Liver (tissue), 9 donors: ENCODE measurements around the gene PFKP. TPM values are rescaled to one million over a fixed set of nuclear protein-coding genes. Genes with fewer than 3 reads are reported as not detected.

Experiments used
- DNase-seq: peaks from one replicate; pipeline ENCODE4 v3.0.0-alpha.2; 2017; ENCODE audit warnings: low spot score
- H3K27ac ChIP-seq, 2 donors: one replicate each; pipeline ENCODE4 v1.7.0; 2013; ENCODE audit warnings: inconsistent platforms in 2 of 2, low read length in 2 of 2, control low read depth in 1 of 2, low read depth in 1 of 2, mild to moderate bottlenecking in 1 of 2
- H3K27me3 ChIP-seq, 4 donors: one replicate each; pipeline versions ENCODE4 v1.6.1 to v1.7.0; 2013; ENCODE audit warnings: low read length in 3 of 4, inconsistent platforms in 1 of 4, mild to moderate bottlenecking in 1 of 4, moderate library complexity in 1 of 4; ENCODE audit not compliant: control insufficient read depth in 4 of 4, insufficient read depth in 4 of 4
- H3K36me3 ChIP-seq, 4 donors: one replicate each; pipeline versions ENCODE4 v1.6.1 to v1.7.0; 2013; ENCODE audit warnings: low read length in 3 of 4, mild to moderate bottlenecking in 3 of 4, low read depth in 1 of 4, moderate library complexity in 1 of 4; ENCODE audit not compliant: control insufficient read depth in 4 of 4, insufficient read depth in 3 of 4
- H3K4me1 ChIP-seq, 4 donors: one replicate each; pipeline versions ENCODE4 v1.6.1 to v1.7.0; 2013; ENCODE audit warnings: low read length in 3 of 4, mild to moderate bottlenecking in 3 of 4, moderate library complexity in 1 of 4; ENCODE audit not compliant: control insufficient read depth in 4 of 4, insufficient read depth in 4 of 4
- H3K4me3 ChIP-seq, 3 donors: one replicate each; pipeline versions ENCODE4 v1.6.1 to v1.7.0; 2013; ENCODE audit warnings: low read length in 3 of 3, control low read depth in 1 of 3, low read depth in 1 of 3, mild to moderate bottlenecking in 1 of 3
- H3K9ac ChIP-seq, 2 donors: one replicate each; pipeline ENCODE4 v1.7.0; 2013; ENCODE audit warnings: low read length in 2 of 2, mild to moderate bottlenecking in 2 of 2, moderate library complexity in 2 of 2, control low read depth in 1 of 2, low read depth in 1 of 2
- H3K9me3 ChIP-seq, 4 donors: one replicate each; pipeline versions ENCODE4 v1.6.1 to v1.7.0; 2013; ENCODE audit warnings: low read length in 3 of 4; ENCODE audit not compliant: control insufficient read depth in 4 of 4
- CTCF ChIP-seq: fragments of 150-350 bp; IDR thresholded peaks from 2 replicates; pipeline ENCODE4 v1.5.1; 2017; ENCODE audit warnings: improper control_type of control experiment, low read depth, low read length; ENCODE audit not compliant: missing input control
- EGR1 ChIP-seq, 2 donors: IDR thresholded peaks; 2 replicates each; pipeline ENCODE4 v1.6.1; 2016 to 2018; ENCODE audit warnings: antibody characterized with exemption in 2 of 2, low read depth in 2 of 2
- FOXA1 ChIP-seq: IDR thresholded peaks from 2 replicates; pipeline ENCODE4 v1.6.1; 2016; ENCODE audit warnings: antibody characterized with exemption
- FOXA2 ChIP-seq: IDR thresholded peaks from 2 replicates; pipeline ENCODE4 v1.6.1; 2016; ENCODE audit warnings: antibody characterized with exemption
- GABPA ChIP-seq, 2 donors: IDR thresholded peaks in 1 of 2; conservative IDR thresholded peaks in 1 of 2; 2 replicates each; pipeline ENCODE4 v1.6.1; 2016; ENCODE audit warnings: antibody characterized with exemption in 2 of 2, mild to moderate bottlenecking in 1 of 2, moderate library complexity in 1 of 2
- HNF4A ChIP-seq, 2 donors: conservative IDR thresholded peaks; 2 replicates each; pipeline ENCODE4 v1.6.1; 2016; ENCODE audit warnings: antibody characterized with exemption in 2 of 2, mild to moderate bottlenecking in 2 of 2
- HNF4G ChIP-seq: IDR thresholded peaks from 2 replicates; pipeline ENCODE4 v1.6.1; 2016; ENCODE audit warnings: antibody characterized with exemption
- JUND ChIP-seq, 2 donors: IDR thresholded peaks; 2 replicates each; pipeline ENCODE4 v1.6.1; 2016; ENCODE audit warnings: antibody characterized with exemption in 2 of 2
- MAX ChIP-seq: IDR thresholded peaks from 2 replicates; pipeline ENCODE4 v1.6.1; 2016; ENCODE audit warnings: antibody characterized with exemption
- REST ChIP-seq: IDR thresholded peaks from 2 replicates; pipeline ENCODE4 v1.6.1; 2016; ENCODE audit warnings: antibody characterized with exemption, mild to moderate bottlenecking
- RXRA ChIP-seq, 2 donors: IDR thresholded peaks; 2 replicates each; pipeline ENCODE4 v1.6.1; 2017 to 2018; ENCODE audit warnings: antibody characterized with exemption in 2 of 2, mild to moderate bottlenecking in 1 of 2
- TAF1 ChIP-seq: conservative IDR thresholded peaks from 2 replicates; pipeline ENCODE4 v1.6.1; 2016; ENCODE audit warnings: antibody characterized with exemption, mild to moderate bottlenecking
- YY1 ChIP-seq: IDR thresholded peaks from 2 replicates; pipeline ENCODE4 v1.6.1; 2016; ENCODE audit warnings: antibody characterized with exemption, mild to moderate bottlenecking
- WGBS: extraction: QIAGEN DNeasy Blood & Tissue Kit; methylation state at CpG from one replicate; pipeline ENCODE4 v1.1.7; 2013; 5-methylcytosine and 5-hydroxymethylcytosine counted together
- polyA plus RNA-seq, 2 donors: library from polyadenylated mRNA; stranded (reverse) in 1 of 2; unstranded in 1 of 2; fragments of 200-250 nt in 1 of 2; fragments of >200 nt in 1 of 2; fragmentation: Nextera tagmentation in 1 of 2; extraction: Ambion mirVana in 1 of 2; gene quantifications; one replicate each; pipeline versions ENCODE4 v1.2.1 to v1.2.3, GENCODE V29; 2013 to 2015
- total RNA-seq, 2 donors: library from RNA; depleted of rRNA; stranded (reverse); fragments of >200 nt; gene quantifications; one replicate each; pipeline ENCODE4 v1.2.3, GENCODE V29; 2014
- TF ChIP-seq, protein P1 (sequence below): IDR thresholded peaks from 2 replicates; pipeline ENCODE4 v1.6.1; 2016; ENCODE audit warnings: antibody characterized with exemption
- donor health status: healthy.
- donor health status: healthy.
- donor health status: healthy.
- donor health status: healthy.
- donor health status: healthy.

PFKP gene
- total and polyA plus RNA-seq, 4 donors: 1.1 to 5.0 (median 2.8) TPM

DNA sequence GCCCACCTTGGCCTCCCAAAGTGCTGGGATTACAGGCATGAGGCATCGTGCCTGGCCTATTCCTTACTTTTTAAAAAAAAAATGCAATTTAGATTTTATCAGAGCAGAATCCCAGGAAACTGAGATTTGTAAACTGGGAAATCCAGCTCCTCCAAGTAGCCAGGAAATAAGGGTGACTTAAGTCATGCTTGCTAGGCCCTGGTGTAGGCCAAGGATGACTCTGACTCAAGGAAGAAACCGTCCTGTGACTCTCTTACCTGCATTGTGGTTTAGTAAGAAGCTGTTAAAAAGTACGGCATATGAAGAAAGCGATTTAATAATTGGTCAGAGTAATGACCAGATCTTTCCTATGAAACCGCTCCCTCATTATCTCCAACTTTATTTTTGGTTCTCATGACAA lies 10.2 kb downstream of the PFKP start:
- Histone ChIP-seq H3K4me3 (no peak overlapping the region), H3K9ac (no peak overlapping the region), H3K9me3 (no peaks in the 10 kb centered on the region), H3K27ac (no peak overlapping the region), H3K36me3 (no peaks in the 10 kb centered on the region), H3K4me1 (no peaks in the 10 kb centered on the region), H3K27me3 (no peaks in the 10 kb centered on the region)
- no peak for DNase-seq
- no peak for TF ChIP-seq HNF4A (conservative IDR thresholded peaks at IDR 0.05)
- no peak for TF ChIP-seq EGR1 (IDR thresholded peaks at IDR 0.05; ENCODE audit: low read depth in 2 of 2)
- no peak for TF ChIP-seq MAX
- TF ChIP-seq CTCF: no peak
- TF ChIP-seq HNF4G: no peak
- no peak for TF ChIP-seq REST
- no peak for TF ChIP-seq TAF1
- WGBS: 87% methylated on average over 5 of the region's 5 CpGs

GRCh38 chr10:3077940-3078630 lies 10.7 kb downstream of the PFKP start:
- no peak overlapping the region for H3K9ac ChIP-seq
- no peaks in the 10 kb centered on the region for H3K27me3 ChIP-seq
- no peak overlapping the region for H3K4me3 ChIP-seq
- TF ChIP-seq GABPA (IDR thresholded peaks at IDR 0.05 in 1 of 2, conservative IDR thresholded peaks at IDR 0.05 in 1 of 2) (no peak), FOXA1 (no peak), JUND (IDR thresholded peaks at IDR 0.05) (no peak), YY1 (no peak), FOXA2 (no peak), REST (no peak), RXRA (IDR thresholded peaks at IDR 0.05) (no peak), TAF1 (no peak), HNF4G (no peak), MAX (no peak), CTCF (no peak)
- TF ChIP-seq, protein P1, sequence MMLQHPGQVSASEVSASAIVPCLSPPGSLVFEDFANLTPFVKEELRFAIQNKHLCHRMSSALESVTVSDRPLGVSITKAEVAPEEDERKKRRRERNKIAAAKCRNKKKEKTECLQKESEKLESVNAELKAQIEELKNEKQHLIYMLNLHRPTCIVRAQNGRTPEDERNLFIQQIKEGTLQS: no peak
- no peaks in the 10 kb centered on the region for H3K9me3 ChIP-seq
- H3K4me1 ChIP-seq: no peaks in the 10 kb centered on the region
- no peak overlapping the region for H3K27ac ChIP-seq
- WGBS: 70% methylated on average over 10 of the region's 10 CpGs
- no peak for DNase-seq
- H3K36me3 ChIP-seq: no peaks in the 10 kb centered on the region
